ENCODE measurements around the gene DST. TPM values are rescaled to one million over a fixed set of nuclear protein-coding genes. Genes with fewer than 3 reads are reported as not detected.

Gene DST
- polyA plus RNA-seq, 3 donors, result 20.1 to 91.7 (median 36.9) TPM

- no peak overlapping the region for H3K27ac ChIP-seq (ENCODE audit: low read depth, low read length)
- WGBS, 3 donors, result 83 to 94% (median 85%) methylated on average over 3 of the region's 3 CpGs
These were observed 91.1 kb downstream of the DST start for GRCh38 chr6:56551409-56552120.

DNA sequence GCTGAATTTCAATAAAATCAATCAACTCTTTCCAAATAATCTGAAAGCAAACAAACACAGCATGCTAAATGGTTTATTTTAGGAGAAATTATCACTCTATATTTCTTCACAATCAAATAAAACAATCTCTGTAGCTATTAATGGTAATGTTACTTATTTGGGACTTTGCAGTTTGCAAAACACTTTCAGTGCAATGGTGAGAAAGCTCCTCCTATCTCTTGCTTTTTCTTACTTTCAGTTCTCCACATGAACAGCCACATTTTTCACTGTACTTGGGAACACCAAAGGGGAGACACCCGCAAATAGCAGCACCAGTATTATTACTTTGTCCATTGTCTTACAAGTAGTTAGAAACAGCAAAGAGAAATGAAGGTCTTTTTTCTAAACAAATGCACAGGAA lies 92.4 kb downstream of the DST start:
- 18 to 47% (median 24%) methylated on average over 1 of the region's 1 CpG for WGBS, 3 donors
- no peak overlapping the region for H3K27ac ChIP-seq (ENCODE audit: low read depth, low read length)

DNA sequence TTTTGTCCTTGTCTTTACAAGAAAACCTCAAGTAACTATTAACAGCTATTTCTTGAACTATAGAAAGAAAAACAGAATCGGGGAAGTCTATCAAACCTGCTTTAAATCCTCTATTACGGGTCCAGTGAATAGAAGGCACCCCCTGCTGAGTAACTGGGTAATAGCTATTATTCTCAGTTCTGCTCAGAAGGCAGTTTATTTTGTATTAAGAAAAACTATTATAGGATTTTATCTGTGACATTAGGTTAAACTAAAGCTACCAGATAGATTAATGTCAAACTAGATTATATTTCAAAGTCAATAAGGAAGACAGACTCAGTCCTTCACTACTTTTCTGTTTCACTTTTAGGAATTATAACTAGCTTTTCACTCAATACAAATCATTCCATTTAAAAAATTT lies 93.7 kb downstream of the DST start:
- no peak overlapping the region for H3K27ac ChIP-seq (ENCODE audit: low read depth, low read length)
- 10 to 39% (median 21%) methylated on average over 2 of the region's 2 CpGs for WGBS, 3 donors

GRCh38 chr6:56547687-56548086 lies 95.0 kb downstream of the DST start:
- no peak overlapping the region for H3K27ac ChIP-seq (ENCODE audit: low read depth, low read length)
- 95 to 100% (median 96%) methylated on average over 1 of the region's 1 CpG for WGBS, 3 donors

- 1% methylated on average over 50 of the region's 50 CpGs for WGBS, 3 donors
- no peak overlapping the region for H3K27ac ChIP-seq (ENCODE audit: low read depth, low read length)
These were observed 100.0 kb downstream of the DST start for GRCh38 chr6:56542364-56543331.

- 3 to 8% (median 7%) methylated on average over 3 of the region's 3 CpGs for WGBS, 3 donors
- H3K27ac ChIP-seq (ENCODE audit: low read depth, low read length), result no peak overlapping the region
These were observed 100.8 kb downstream of the DST start for GRCh38 chr6:56541741-56542360.

DNA sequence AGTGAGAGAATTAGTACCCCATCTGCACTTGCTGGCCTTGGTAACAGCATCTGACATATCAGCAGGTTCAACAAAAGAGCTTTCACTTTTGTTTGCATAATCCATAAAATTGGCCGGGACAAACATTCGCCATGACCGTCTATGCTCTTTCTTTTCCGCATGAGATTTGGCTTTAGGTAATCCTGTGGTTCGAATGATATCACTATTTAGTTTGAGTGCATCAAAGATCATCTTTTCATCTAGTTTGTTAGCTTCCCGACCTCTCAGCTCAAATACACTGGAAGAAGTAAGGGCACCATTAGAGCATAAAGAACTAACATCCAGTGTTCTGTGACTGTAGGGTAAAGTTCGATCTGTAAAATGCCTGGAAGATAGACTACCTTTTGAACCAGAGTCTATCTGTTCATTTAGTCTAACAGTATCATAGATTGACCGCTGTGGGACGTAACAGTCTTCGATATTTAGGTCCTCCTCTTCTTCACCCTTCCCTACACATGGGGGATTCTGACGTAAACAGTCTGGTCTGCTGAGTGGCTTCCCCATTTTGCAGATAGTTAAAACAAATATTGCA lies 101.6 kb downstream of the DST start:
- no peak overlapping the region for H3K27ac ChIP-seq (ENCODE audit: low read depth, low read length)
- WGBS, 3 donors, result 9 to 33% (median 22%) methylated on average over 11 of the region's 11 CpGs

DNA sequence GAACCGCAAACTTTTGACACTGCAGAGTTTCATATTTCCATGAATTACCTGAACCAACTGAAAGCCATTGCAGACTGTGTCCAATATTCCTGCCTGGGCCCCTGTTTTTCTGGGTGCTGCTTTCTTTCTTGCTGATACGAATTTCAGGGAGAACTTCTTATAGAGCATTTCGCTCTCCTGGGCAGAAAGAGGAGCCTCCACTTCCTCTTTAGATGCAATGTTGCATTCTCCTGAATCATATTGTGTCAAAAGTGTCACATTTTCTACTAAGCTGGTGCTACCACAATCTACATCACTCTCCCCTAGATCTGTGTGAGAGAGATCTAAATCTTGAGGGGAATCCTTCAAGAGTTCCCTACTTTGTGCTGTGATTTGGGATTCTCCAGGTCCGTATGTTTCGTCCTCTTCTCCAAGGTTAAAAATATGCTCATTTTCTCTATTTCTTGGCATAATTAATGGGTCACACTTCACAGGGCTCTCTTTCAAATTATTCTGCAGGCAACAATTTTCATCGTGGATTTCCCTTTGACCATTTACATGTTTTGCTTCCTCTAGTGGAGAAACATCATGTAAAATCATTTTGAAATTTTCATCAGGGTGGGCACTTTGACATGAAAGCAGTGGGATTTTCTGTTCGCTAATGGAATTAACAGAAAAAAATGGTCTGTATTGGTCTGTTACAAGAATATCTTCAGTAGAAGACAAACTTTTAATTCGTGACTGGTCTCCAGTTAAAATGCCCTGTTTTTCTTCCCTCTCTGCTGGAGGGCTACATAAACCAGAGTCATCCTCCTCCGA lies 102.3 kb downstream of the DST start:
- H3K27ac ChIP-seq (ENCODE audit: low read depth, low read length), result no peak overlapping the region
- WGBS, 3 donors, result 19 to 29% (median 27%) methylated on average over 9 of the region's 9 CpGs

DNA sequence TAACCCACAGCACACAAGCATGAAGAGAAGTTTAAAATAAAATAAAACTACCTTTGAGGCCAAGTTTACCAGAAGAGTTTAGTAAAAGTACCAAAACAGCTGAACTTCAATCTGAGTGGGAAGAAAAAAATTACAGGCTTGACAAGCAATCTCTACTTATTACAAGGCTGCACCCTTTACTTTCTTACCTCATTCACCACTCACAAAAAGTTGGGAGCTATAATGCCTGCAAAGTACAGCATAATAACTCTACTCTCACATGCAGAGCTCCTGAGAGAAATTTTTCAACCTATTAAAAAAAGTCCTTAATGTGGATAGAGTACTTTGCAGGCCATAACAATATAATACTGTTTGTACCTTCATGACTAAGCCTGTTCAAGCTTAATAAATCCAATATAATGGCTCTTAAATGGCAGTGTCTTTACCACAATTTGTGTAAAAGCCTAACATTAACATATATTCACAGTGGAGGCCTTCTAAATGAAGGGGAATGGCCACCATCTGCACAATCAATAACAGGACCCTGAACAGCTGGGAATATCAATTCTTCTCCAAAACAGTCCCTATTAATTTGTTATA lies 103.1 kb downstream of the DST start:
- H3K27ac ChIP-seq (ENCODE audit: low read depth, low read length), result no peak overlapping the region

- 16 to 55% (median 39%) methylated on average over 2 of the region's 2 CpGs for WGBS, 3 donors
- no peak overlapping the region for H3K27ac ChIP-seq (ENCODE audit: low read depth, low read length)
These were observed 103.8 kb downstream of the DST start for GRCh38 chr6:56538851-56539250.

DNA sequence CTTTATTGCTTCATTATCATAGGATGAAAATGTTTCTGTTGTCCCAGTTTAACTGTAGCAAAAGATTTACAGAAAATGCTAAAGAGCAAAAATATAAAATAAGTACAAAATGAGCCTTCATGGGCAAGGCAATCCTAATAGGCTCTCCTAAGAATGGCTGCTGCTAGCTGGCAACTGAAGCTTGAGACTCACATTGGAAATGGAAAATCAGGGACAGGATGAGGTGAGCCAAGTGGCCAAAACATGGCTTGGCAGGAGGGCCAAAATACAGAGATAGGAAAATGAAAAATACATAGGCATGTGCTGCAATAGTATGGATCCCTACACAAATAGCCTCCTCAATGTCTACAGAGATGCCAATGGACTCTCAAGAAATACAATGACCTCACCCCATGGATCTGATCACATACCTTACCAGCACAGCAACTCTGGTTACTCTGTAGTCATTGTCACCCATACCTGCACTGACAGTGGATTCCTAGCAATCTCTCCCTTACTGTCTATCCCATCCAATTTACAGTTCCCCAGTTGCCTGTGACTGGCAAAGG lies 105.4 kb downstream of the DST start:
- no peak overlapping the region for H3K27ac ChIP-seq (ENCODE audit: low read depth, low read length)

DNA sequence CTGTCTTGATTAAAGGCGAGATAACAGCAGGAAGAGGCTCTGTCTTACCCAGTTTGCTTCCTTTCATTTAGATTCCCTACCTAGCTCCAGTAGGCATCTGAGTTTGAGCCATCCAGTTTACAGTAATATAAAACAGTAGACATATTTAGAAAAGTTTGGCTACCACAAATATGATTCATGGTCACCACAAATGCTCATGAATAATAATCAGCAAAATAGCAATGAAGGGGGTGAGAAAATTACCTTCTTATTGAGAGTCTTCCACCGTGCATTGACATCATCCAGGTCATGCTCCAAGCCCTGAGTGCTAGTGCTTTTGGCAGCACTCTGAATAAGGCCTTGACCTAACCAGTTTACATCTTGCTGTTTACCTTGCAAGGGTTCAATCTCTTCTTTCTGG lies 106.2 kb downstream of the DST start:
- H3K27ac ChIP-seq (ENCODE audit: low read depth, low read length), result no peak overlapping the region
- 84 to 92% (median 86%) methylated on average over 2 of the region's 2 CpGs for WGBS, 3 donors

DNA sequence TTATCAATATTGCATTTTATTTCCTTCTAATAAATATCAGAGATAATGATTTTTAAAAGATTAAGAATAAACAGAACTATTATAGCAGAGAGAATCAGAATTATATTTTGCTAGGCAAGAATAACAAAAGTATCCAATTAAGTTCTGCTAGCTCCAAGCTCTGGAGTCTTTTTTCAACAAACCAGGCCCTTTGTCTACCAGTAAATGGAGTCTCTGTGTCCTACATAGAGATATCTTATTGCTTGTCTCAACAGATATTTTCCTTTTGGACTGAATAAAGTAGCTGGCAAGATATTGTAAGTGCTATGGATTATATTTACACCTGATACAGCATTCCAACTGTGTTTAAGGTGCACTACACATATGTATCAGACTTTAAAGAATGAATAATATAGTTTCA lies 107.1 kb downstream of the DST start:
- no peak overlapping the region for H3K27ac ChIP-seq (ENCODE audit: low read depth, low read length)

DNA sequence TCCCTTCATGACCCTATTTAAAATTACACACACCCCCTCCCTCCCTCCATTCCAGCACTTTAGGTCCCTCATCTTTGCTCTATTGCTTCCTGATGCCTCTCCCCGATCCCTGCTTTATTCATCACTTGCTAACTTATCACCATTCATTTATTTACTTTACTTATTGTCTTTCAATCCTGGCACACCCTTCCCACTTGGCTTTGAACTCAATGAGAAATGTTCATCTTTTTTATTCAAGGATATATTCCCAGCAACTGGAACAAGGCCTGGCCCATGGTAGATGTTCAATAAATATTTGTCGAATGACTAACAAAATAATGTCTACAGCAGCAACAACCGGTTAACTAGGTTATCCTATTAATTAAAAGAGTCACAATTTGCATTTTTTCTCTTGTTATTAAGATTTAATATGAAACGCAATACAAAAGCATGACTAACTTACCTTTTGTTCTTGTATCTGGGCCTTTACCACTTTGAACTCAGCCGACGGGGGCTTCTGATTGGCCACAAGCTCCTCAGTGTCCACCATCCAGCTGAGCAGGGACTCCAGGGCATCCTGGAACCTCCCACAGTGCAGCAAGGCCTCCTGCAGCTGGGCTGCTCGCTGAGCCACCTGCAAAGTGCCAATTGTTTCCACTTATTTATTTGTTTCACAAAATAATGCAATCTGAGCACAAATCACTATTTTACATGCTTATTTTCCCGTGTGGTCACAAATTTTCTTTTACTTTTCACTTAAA lies 107.8 kb downstream of the DST start:
- H3K27ac ChIP-seq (ENCODE audit: low read depth, low read length), result no peak overlapping the region
- 90 to 92% (median 91%) methylated on average over 8 of the region's 8 CpGs for WGBS, 3 donors

- no peak overlapping the region for H3K27ac ChIP-seq (ENCODE audit: low read depth, low read length)
- 35 to 76% (median 74%) methylated on average over 5 of the region's 5 CpGs for WGBS, 3 donors
These were observed 109.7 kb downstream of the DST start for GRCh38 chr6:56532766-56533551.

GRCh38 chr6:56531839-56532595 lies 110.7 kb downstream of the DST start:
- no peak overlapping the region for H3K27ac ChIP-seq (ENCODE audit: low read depth, low read length)
- 61 to 88% (median 74%) methylated on average over 5 of the region's 5 CpGs for WGBS, 3 donors
